Activated T-cell treated with anti-CD3 and anti-CD28 coated beads, Interleukin-2, amount 50 U/mL, for 48 hours (primary cell): Measurements from ENCODE around the gene SLFN13.
"Not testable (repeated sequence)": the region's sequence is repeated elsewhere in the genome, so short reads cannot be mapped to it uniquely, and the experiment has no call there.

ENCODE experiments used
- DNase-seq, 2 experiments: peaks; one replicate each; pipeline ENCODE4 v3.0.0-alpha.2; 2020

The SLFN13 gene

GRCh38 chr17:35429702-35430101 lies 18.9 kb downstream of the SLFN13 start:
- no peak for DNase-seq

- no peak for DNase-seq
Measured at GRCh38 chr17:35428229-35428628, 20.3 kb downstream of the SLFN13 start.

DNA sequence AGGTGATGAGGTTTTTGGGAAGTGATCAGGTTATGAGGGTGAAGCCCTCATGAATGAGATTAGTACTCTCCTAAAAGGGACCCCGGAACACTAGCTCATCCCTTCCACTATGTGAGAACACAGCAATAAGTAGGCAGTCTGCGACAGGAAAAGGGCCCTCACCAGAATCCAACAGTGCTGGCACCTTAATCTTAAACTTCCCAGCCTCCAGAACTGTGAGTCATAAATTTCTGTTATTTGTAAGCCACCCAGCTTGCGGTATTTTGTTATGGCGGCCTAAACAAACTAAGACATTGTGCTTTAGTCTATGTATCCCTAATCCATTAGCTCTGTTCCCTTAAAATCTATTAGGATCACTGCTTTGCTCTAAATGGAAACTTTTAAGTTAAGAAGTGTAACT lies 24.8 kb downstream of the SLFN13 start:
- DNase-seq: no peak

DNA sequence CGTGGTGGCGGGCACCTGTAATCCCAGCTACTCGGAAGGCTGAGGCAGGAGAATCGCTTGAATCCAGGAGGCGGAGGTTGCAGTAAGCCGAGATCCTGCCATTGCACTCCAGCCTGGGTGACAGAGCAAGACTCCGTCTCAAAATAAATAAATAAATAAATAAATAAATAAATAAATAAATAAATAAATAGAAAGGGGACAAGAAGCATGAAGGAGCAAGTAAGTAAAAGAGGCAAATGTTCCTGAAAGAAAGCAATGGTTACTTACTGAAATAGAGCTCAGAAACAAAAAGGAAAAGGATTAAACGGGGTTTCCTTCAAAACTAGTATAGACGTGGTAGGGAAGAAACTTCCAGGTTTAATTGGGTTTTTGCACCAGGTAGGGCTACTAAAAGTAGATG lies 27.5 kb downstream of the SLFN13 start:
- DNase-seq: not testable (repeated sequence)

GRCh38 chr17:35416659-35417058 lies 31.9 kb downstream of the SLFN13 start:
- DNase-seq: no peak

- DNase-seq: not testable (repeated sequence)
Measured at GRCh38 chr17:35414707-35415106, 33.9 kb downstream of the SLFN13 start.

- no peak for DNase-seq
Measured at GRCh38 chr17:35414247-35414646, 34.3 kb downstream of the SLFN13 start.

DNA sequence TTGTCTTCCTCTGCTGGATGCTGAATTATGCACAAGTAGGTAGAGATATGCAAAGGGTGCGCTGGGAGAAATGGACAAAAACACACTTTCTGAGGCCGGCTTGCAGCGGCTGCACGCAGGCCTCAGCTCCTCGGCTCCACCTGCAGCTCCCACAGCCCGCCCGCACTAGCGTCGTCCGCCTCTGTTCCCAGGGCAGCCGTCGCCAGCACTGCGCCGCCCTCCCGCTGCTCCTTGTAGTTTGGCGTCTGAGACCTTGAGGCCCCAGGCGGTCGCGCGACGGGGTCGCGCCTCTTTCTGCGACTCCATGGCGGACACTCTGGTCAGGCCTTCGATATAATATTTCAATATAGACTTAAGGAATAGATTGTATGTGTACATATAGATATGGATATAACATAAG lies 41.0 kb downstream of the SLFN13 start:
- DNase-seq: no peak

DNA sequence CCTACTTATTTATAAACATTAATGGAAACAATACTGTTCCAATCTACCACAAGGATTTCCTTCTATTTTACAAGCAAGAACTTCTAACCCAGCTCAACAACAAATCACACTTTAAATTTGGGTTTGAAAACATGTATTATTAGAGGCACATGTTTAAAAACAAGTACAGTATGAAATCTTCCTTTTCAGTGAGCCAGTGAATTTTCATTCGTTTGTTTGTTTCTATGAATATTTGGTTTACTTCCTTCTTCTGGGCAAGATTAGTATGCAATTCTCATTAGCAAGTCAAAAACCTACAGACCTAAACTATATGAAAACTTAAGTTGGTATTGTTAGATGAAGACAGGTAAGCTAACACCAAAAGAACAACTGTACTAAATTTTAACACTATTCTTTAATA lies 42.0 kb downstream of the SLFN13 start:
- DNase-seq: no peak

- no peak for DNase-seq
Measured at GRCh38 chr17:35404360-35404759, 44.2 kb downstream of the SLFN13 start.

DNA sequence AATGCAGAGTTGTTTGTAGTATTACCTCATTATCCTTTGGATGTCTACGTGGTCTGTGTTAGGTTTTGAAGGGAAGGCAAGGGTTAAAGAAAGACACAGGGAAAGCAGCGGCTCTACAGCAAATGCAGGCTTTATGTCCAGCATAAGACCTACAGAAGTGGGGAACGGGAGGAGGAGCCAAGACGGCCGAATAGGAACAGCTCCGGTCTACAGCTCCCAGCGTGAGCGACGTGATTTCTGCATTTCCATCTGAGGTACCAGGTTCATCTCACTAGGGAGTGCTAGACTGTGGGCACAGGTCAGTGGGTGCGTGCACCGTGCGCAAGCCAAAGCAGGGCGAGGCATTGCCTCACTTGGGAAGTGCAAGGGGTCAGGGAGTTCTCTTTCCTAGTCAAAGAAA lies 54.8 kb downstream of the SLFN13 start:
- not testable (repeated sequence) for DNase-seq

- no peak for DNase-seq
Measured at GRCh38 chr17:35390663-35391062, 57.9 kb downstream of the SLFN13 start.

- no peak for DNase-seq
Measured at GRCh38 chr17:35390156-35390555, 58.4 kb downstream of the SLFN13 start.

DNA sequence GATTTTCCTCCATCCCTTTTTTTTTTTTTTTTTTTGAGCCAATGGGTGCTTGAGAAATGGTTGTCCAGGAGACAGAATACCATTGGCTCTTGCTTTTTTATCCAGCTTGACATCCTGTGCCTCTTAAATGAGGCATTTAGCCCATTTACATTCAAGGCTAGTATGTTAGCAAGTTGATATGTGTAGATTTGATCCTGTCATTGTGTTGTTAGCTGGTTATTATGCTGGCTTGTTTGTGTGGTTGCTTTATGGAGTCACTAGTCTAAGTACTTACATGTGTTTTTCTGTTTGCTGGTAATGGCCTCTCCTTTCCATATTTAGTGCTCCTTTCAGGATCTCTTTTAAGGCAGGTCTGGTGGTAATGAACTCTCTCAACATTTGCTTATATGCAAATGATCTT lies 61.1 kb downstream of the SLFN13 start:
- DNase-seq: no peak
